HEK293 (cell line): Measurements from ENCODE around the gene EXD2.

Experiments
- CTCF ChIA-PET: fragments of 350-600 bp; formaldehyde crosslinking; extraction: SDS; loops from one replicate; lab custom pipeline; 2021; ENCODE audit warnings: antibody characterized with exemption; lab: Yijun Ruan, JAX
- POLR2A ChIA-PET: fragments of 300-600 bp; formaldehyde crosslinking; extraction: SDS; loops from one replicate; lab custom pipeline; 2020; ENCODE audit warnings: antibody characterized with exemption, inconsistent platforms; lab: Yijun Ruan, JAX
- H3K27ac ChIP-seq: fragments of 200-500 bp; sonication (Bioruptor generic); 2 replicates; pipeline ENCODE4 v1.5.1; 2014; ENCODE audit warnings: low read depth, low read length, control low read depth, inconsistent platforms; ENCODE audit errors: extremely low read depth
- H3K36me3 ChIP-seq, 2 experiments: fragments of 200-500 bp in 1 of 2; sonication (Bioruptor generic) in 1 of 2; 1 replicate in 1 of 2; 2 replicates in 1 of 2; pipeline ENCODE4 v1.5.1; 2014 to 2017; ENCODE audit warnings: inconsistent platforms in 2 of 2, low read length in 2 of 2; ENCODE audit not compliant: control insufficient read depth in 2 of 2, insufficient read depth in 1 of 2
- H3K4me1 ChIP-seq: fragments of 200-500 bp; sonication (Bioruptor generic); 2 replicates; pipeline ENCODE4 v1.5.1; 2014; ENCODE audit warnings: mild to moderate bottlenecking, low read length, inconsistent platforms; ENCODE audit not compliant: control insufficient read depth, insufficient read depth
- H3K4me3 ChIP-seq: 2 replicates; pipeline ENCODE4 v1.5.1; 2011; ENCODE audit warnings: low read depth, mild to moderate bottlenecking, control low read depth, low read length, moderate library complexity
- H3K9me3 ChIP-seq: fragments of 200-500 bp; sonication (Bioruptor generic); 2 replicates; pipeline ENCODE4 v1.5.1; 2014; ENCODE audit warnings: low read depth, low read length, inconsistent platforms; ENCODE audit not compliant: control insufficient read depth, insufficient read depth
- BCL11B ChIP-seq: fragments of 450-650 bp; formaldehyde crosslinking; IDR thresholded peaks from 2 replicates; pipeline ENCODE4 v1.5.1; 2016; ENCODE audit warnings: low read depth, missing biosample characterization, missing genetic modification characterization
- BCL6B ChIP-seq: fragments of 450-650 bp; formaldehyde crosslinking; IDR thresholded peaks from 2 replicates; pipeline ENCODE4 v1.5.1; 2017; ENCODE audit warnings: missing biosample characterization, missing genetic modification characterization
- FEZF1 ChIP-seq: fragments of 450-650 bp; formaldehyde crosslinking; IDR thresholded peaks from 2 replicates; pipeline ENCODE4 v1.5.1; 2016; ENCODE audit warnings: missing biosample characterization, missing genetic modification characterization
- KLF9 ChIP-seq: fragments of 450-650 bp; formaldehyde crosslinking; IDR thresholded peaks from 2 replicates; pipeline ENCODE4 v1.5.1; 2016; ENCODE audit warnings: missing biosample characterization, missing genetic modification characterization, low read depth
- OSR2 ChIP-seq: fragments of 450-650 bp; formaldehyde crosslinking; IDR thresholded peaks from 2 replicates; pipeline ENCODE4 v1.5.1; 2016; ENCODE audit warnings: missing biosample characterization, missing genetic modification characterization
- OVOL3 ChIP-seq: fragments of 450-650 bp; formaldehyde crosslinking; IDR thresholded peaks from 2 replicates; pipeline ENCODE4 v1.5.1; 2016; ENCODE audit warnings: missing biosample characterization, missing genetic modification characterization
- SETDB1 ChIP-seq: IDR thresholded peaks from one replicate; pipeline ENCODE4 v1.6.1; 2017; ENCODE audit warnings: mild to moderate bottlenecking, low read length, moderate library complexity, mixed read lengths; ENCODE audit not compliant: insufficient read length
- TRIM28 ChIP-seq: IDR thresholded peaks from 2 replicates; pipeline ENCODE4 v1.6.1; 2011; ENCODE audit warnings: low read length, control low read depth, borderline replicate concordance
- ZNF10 ChIP-seq: fragments of 450-650 bp; formaldehyde crosslinking; IDR thresholded peaks from 2 replicates; pipeline ENCODE4 v1.5.1; 2017; ENCODE audit warnings: missing biosample characterization, missing genetic modification characterization
- ZNF16 ChIP-seq: fragments of 450-650 bp; formaldehyde crosslinking; IDR thresholded peaks from 2 replicates; pipeline ENCODE4 v1.5.1; 2016; ENCODE audit warnings: low read depth, missing biosample characterization, missing genetic modification characterization
- ZNF24 ChIP-seq: fragments of 450-650 bp; formaldehyde crosslinking; IDR thresholded peaks from 2 replicates; pipeline ENCODE4 v1.5.1; 2016; ENCODE audit warnings: missing biosample characterization, missing genetic modification characterization
- ZNF266 ChIP-seq: fragments of 450-650 bp; formaldehyde crosslinking; IDR thresholded peaks from 2 replicates; pipeline ENCODE4 v1.5.1; 2016; ENCODE audit warnings: missing biosample characterization, missing genetic modification characterization, low read depth
- ZNF324 ChIP-seq: fragments of 450-650 bp; formaldehyde crosslinking; IDR thresholded peaks from 2 replicates; pipeline ENCODE4 v1.5.1; 2016; ENCODE audit warnings: missing biosample characterization, missing genetic modification characterization
- ZNF394 ChIP-seq: fragments of 450-650 bp; formaldehyde crosslinking; IDR thresholded peaks from 2 replicates; pipeline ENCODE4 v1.5.1; 2016; ENCODE audit warnings: missing biosample characterization, missing genetic modification characterization, mild to moderate bottlenecking, moderate library complexity, borderline replicate concordance
- ZNF561 ChIP-seq: fragments of 450-650 bp; IDR thresholded peaks from 2 replicates; pipeline ENCODE4 v1.5.1; 2018; ENCODE audit warnings: missing biosample characterization, missing genetic modification characterization, borderline replicate concordance
- ZNF571 ChIP-seq: fragments of 450-650 bp; formaldehyde crosslinking; IDR thresholded peaks from 2 replicates; pipeline ENCODE4 v1.5.0; 2017; ENCODE audit warnings: missing biosample characterization, missing genetic modification characterization
- ZNF664 ChIP-seq: fragments of 450-650 bp; formaldehyde crosslinking; IDR thresholded peaks from 2 replicates; pipeline ENCODE4 v1.5.1; 2016; ENCODE audit warnings: missing biosample characterization, missing genetic modification characterization
- ZNF701 ChIP-seq: fragments of 450-650 bp; formaldehyde crosslinking; IDR thresholded peaks from 2 replicates; pipeline ENCODE4 v1.5.1; 2016; ENCODE audit warnings: missing biosample characterization, missing genetic modification characterization
- ZNF747 ChIP-seq: fragments of 450-650 bp; formaldehyde crosslinking; IDR thresholded peaks from 2 replicates; pipeline ENCODE4 v1.5.1; 2016; ENCODE audit warnings: missing biosample characterization, missing genetic modification characterization
- ZNF768 ChIP-seq: fragments of 450-650 bp; formaldehyde crosslinking; IDR thresholded peaks from 2 replicates; pipeline ENCODE4 v1.5.1; 2018; ENCODE audit warnings: missing biosample characterization, mild to moderate bottlenecking, missing genetic modification characterization
- ZNF777 ChIP-seq: fragments of 450-650 bp; formaldehyde crosslinking; IDR thresholded peaks from 2 replicates; pipeline ENCODE4 v1.5.1; 2017; ENCODE audit warnings: missing biosample characterization, missing genetic modification characterization, borderline replicate concordance
- ZNF830 ChIP-seq: fragments of 450-650 bp; IDR thresholded peaks from 2 replicates; pipeline ENCODE4 v1.5.0; 2018; ENCODE audit warnings: missing biosample characterization, missing genetic modification characterization, low read depth, mild to moderate bottlenecking, moderate library complexity
- TF ChIP-seq, protein P1 (sequence below): fragments of 450-650 bp; formaldehyde crosslinking; IDR thresholded peaks from 2 replicates; pipeline ENCODE4 v1.5.1; 2016; ENCODE audit warnings: missing biosample characterization, missing genetic modification characterization, low read depth
- TF ChIP-seq, protein P2 (sequence below): fragments of 450-650 bp; formaldehyde crosslinking; IDR thresholded peaks from 2 replicates; pipeline ENCODE4 v1.5.1; 2017; ENCODE audit warnings: missing biosample characterization, missing genetic modification characterization
- TF ChIP-seq, protein P3 (sequence below): fragments of 450-650 bp; formaldehyde crosslinking; IDR thresholded peaks from 2 replicates; pipeline ENCODE4 v1.5.1; 2016; ENCODE audit warnings: missing biosample characterization, missing genetic modification characterization
- TF ChIP-seq, protein P4 (sequence below): fragments of 450-650 bp; formaldehyde crosslinking; IDR thresholded peaks from 2 replicates; pipeline ENCODE4 v1.5.1; 2016; ENCODE audit warnings: missing biosample characterization, missing genetic modification characterization

Gene EXD2

DNA sequence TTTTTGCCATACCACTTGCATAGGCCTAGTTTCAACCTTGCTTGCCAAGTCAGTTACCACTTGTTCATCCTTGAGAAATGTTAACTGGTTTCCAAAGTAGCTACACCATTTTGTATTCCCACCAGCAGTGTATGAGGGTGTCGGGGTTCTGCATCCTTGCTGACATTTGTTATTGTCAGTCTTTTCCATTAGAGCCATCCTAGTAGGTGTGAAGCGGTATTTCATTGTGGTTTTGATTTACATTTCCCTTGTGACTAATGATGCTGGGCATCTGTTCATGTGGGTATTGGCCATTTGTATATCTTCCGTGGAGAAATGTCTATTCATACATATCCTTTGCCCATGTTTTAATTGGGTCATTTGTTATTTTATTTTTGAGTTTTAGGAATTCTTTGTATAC lies 41.1 kb downstream of the EXD2 start:
- no peak for TF ChIP-seq ZNF768 (tag by site-specific recombination)
- no peak for TF ChIP-seq ZNF10 (tag by site-specific recombination)
- no peak for TF ChIP-seq ZNF16 (tag by site-specific recombination)
- no peak for TF ChIP-seq BCL6B
- no peak for TF ChIP-seq ZNF24
- TF ChIP-seq ZNF701 (tag by site-specific recombination): no peak
- no peak for TF ChIP-seq SETDB1
- Histone ChIP-seq H3K36me3 (peaks cover 33 to 58% of the 10 kb centered on the region in 2 experiments), H3K9me3 (no peaks in the 10 kb centered on the region), H3K27ac (no peak overlapping the region), H3K4me1 (no peaks in the 10 kb centered on the region), H3K4me3 (no peak overlapping the region)
- CTCF ChIA-PET: interaction anchor here (0.6 to 1.1 kb wide), 4 partner anchors 10 to 114 kb away, joined by 3 to 6 read pairs (median 4); no protein-coding TSS in a partner anchor
- POLR2A ChIA-PET: no interaction called here

DNA sequence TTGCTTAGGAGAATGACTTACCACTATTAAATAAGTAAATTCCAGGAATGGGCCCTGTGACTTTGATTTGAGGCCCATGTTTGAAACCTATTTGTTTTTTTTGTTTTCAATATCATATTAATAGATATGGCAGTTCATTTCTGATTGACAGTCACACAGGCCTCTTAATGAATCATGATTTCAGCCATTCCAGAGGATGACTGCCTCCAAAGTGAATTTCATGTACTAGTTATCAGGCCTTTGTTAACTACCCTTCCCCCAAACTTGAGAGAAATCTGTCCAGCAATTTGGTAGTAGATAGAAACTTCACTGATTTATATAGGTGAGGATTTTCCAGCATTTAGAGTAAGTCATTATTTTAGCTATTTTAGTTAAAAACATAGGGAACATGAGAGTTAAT lies 42.8 kb downstream of the EXD2 start:
- H3K9me3 ChIP-seq: no peaks in the 10 kb centered on the region
- ChIA-PET POLR2A (no interaction called here), CTCF (interaction anchor here (0.7 kb wide), 1 partner anchor 23 kb away, joined by 5 read pairs; no protein-coding TSS in a partner anchor)
- peaks cover 39 to 66% of the 10 kb centered on the region in 2 experiments for H3K36me3 ChIP-seq
- H3K4me1 ChIP-seq: no peaks in the 10 kb centered on the region
- no peak overlapping the region for H3K27ac ChIP-seq
- H3K4me3 ChIP-seq: no peak overlapping the region
- TF ChIP-seq ZNF266 (tag by site-specific recombination) (no peak), BCL11B (tag by site-specific recombination) (no peak), ZNF777 (tag by site-specific recombination) (no peak), OVOL3 (tag by site-specific recombination) (no peak), ZNF664 (no peak), FEZF1 (tag by site-specific recombination) (no peak), ZNF561 (no peak), ZNF324 (no peak), ZNF747 (tag by site-specific recombination) (no peak), KLF9 (tag by site-specific recombination) (no peak), ZNF394 (tag by site-specific recombination) (no peak), ZNF830 (tag by site-specific recombination) (no peak), TRIM28 (no peak), OSR2 (tag by site-specific recombination) (no peak), ZNF571 (tag by site-specific recombination) (no peak)
- TF ChIP-seq, protein P1, sequence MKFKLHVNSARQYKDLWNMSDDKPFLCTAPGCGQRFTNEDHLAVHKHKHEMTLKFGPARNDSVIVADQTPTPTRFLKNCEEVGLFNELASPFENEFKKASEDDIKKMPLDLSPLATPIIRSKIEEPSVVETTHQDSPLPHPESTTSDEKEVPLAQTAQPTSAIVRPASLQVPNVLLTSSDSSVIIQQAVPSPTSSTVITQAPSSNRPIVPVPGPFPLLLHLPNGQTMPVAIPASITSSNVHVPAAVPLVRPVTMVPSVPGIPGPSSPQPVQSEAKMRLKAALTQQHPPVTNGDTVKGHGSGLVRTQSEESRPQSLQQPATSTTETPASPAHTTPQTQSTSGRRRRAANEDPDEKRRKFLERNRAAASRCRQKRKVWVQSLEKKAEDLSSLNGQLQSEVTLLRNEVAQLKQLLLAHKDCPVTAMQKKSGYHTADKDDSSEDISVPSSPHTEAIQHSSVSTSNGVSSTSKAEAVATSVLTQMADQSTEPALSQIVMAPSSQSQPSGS (tag by site-specific recombination): no peak
- TF ChIP-seq, protein P2, sequence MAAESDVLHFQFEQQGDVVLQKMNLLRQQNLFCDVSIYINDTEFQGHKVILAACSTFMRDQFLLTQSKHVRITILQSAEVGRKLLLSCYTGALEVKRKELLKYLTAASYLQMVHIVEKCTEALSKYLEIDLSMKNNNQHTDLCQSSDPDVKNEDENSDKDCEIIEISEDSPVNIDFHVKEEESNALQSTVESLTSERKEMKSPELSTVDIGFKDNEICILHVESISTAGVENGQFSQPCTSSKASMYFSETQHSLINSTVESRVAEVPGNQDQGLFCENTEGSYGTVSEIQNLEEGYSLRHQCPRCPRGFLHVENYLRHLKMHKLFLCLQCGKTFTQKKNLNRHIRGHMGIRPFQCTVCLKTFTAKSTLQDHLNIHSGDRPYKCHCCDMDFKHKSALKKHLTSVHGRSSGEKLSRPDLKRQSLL (tag by site-specific recombination): no peak
- TF ChIP-seq, protein P3, sequence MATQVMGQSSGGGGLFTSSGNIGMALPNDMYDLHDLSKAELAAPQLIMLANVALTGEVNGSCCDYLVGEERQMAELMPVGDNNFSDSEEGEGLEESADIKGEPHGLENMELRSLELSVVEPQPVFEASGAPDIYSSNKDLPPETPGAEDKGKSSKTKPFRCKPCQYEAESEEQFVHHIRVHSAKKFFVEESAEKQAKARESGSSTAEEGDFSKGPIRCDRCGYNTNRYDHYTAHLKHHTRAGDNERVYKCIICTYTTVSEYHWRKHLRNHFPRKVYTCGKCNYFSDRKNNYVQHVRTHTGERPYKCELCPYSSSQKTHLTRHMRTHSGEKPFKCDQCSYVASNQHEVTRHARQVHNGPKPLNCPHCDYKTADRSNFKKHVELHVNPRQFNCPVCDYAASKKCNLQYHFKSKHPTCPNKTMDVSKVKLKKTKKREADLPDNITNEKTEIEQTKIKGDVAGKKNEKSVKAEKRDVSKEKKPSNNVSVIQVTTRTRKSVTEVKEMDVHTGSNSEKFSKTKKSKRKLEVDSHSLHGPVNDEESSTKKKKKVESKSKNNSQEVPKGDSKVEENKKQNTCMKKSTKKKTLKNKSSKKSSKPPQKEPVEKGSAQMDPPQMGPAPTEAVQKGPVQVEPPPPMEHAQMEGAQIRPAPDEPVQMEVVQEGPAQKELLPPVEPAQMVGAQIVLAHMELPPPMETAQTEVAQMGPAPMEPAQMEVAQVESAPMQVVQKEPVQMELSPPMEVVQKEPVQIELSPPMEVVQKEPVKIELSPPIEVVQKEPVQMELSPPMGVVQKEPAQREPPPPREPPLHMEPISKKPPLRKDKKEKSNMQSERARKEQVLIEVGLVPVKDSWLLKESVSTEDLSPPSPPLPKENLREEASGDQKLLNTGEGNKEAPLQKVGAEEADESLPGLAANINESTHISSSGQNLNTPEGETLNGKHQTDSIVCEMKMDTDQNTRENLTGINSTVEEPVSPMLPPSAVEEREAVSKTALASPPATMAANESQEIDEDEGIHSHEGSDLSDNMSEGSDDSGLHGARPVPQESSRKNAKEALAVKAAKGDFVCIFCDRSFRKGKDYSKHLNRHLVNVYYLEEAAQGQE: no peak
- TF ChIP-seq, protein P4, sequence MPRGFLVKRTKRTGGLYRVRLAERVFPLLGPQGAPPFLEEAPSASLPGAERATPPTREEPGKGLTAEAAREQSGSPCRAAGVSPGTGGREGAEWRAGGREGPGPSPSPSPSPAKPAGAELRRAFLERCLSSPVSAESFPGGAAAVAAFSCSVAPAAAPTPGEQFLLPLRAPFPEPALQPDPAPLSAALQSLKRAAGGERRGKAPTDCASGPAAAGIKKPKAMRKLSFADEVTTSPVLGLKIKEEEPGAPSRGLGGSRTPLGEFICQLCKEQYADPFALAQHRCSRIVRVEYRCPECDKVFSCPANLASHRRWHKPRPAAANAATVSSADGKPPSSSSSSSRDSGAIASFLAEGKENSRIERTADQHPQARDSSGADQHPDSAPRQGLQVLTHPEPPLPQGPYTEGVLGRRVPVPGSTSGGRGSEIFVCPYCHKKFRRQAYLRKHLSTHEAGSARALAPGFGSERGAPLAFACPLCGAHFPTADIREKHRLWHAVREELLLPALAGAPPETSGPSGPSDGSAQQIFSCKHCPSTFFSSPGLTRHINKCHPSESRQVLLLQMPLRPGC (tag by site-specific recombination): no peak
